ENCODE data around the gene LILRA6.
"Not testable (repeated sequence)": the region's sequence is repeated elsewhere in the genome, so short reads cannot be mapped to it uniquely, and the experiment has no call there.

LILRA6 gene

DNA sequence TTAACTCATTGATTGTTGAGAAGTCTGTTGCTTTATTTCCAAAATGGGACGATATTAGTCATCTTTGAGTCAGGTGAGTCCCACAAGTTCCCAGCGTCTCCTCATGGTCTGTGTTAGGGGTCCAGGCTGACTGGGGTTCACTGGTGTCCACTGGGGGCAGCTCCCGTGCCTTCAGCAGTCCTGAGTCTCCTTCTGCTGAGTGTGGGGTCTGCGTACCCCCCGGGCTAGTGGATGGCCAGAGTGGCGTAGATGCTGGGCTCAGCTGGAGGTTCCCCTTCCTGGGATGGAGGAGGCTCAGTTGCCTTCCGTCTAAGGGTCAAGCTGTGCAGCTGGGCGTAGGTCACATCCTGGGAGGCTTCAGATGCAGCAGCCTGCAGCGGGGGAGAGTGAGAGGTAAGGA lies 25.7 kb downstream of the LILRA6 start:
- no peak for DNase-seq (ENCODE audit: low read depth)
- H3K4me3 ChIP-seq (ENCODE audit: low read length), result no peak overlapping the region
- TF ChIP-seq, protein P1, sequence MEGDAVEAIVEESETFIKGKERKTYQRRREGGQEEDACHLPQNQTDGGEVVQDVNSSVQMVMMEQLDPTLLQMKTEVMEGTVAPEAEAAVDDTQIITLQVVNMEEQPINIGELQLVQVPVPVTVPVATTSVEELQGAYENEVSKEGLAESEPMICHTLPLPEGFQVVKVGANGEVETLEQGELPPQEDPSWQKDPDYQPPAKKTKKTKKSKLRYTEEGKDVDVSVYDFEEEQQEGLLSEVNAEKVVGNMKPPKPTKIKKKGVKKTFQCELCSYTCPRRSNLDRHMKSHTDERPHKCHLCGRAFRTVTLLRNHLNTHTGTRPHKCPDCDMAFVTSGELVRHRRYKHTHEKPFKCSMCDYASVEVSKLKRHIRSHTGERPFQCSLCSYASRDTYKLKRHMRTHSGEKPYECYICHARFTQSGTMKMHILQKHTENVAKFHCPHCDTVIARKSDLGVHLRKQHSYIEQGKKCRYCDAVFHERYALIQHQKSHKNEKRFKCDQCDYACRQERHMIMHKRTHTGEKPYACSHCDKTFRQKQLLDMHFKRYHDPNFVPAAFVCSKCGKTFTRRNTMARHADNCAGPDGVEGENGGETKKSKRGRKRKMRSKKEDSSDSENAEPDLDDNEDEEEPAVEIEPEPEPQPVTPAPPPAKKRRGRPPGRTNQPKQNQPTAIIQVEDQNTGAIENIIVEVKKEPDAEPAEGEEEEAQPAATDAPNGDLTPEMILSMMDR (conservative IDR thresholded peaks at IDR 0.05; ENCODE audit: low read length), result no peak

DNA sequence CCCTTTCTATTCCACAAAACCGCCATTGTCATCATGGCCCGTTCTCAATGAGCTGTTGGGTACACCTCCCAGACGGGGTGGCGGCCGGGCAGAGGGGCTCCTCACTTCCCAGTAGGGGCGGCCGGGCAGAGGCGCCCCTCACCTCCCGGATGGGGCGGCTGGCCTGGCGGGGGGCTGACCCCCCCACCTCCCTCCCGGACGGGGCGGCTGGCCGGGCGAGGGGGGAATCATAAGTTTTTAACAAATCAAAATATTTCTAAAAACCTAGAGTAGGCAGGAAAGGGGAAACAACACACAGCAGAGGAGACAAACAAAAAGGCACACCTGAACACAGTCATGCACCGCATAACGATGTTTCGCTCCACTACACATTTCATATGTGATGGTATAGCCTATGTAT lies 27.9 kb downstream of the LILRA6 start:
- not testable (repeated sequence) for H3K4me3 ChIP-seq (ENCODE audit: low read length); DNase-seq (ENCODE audit: low read depth)

DNA sequence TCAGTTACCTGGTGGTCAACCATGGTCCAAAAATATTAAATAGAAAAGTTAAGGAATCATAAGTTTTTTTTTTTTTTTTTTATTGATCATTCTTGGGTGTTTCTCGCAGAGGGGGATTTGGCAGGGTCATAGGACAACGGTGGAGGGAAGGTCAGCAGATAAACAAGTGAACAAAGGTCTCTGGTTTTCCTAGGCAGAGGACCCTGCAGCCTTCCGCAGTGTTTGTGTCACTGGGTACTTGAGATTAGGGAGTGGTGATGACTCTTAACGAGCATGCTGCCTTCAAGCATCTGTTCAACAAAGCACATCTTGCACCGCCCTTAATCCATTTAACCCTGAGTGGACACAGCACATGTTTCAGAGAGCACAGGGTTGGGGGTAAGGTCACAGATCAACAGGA lies 28.4 kb downstream of the LILRA6 start:
- not testable (repeated sequence) for H3K4me3 ChIP-seq (ENCODE audit: low read length); DNase-seq (ENCODE audit: low read depth)

DNA sequence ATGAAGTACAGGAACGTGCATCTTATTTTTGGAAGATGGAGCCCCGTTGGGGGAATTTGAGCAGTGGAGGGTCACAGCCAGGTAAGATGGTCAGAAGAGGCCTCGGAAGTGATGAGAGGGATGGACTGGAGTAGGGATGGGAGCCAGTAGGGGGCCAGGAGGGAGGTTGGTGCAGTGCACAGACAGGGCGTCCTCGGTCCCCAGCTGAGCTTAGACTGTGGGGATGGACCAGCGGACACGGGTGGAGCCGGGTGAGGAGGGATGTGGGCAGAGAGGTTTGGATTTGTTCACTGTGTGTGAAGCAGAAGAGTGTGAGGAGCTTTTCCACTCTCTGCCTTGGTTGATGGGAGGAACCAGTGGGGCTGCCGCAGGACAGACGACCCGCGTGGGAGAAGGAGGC lies 31.4 kb downstream of the LILRA6 start:
- TF ChIP-seq, protein P1 (conservative IDR thresholded peaks at IDR 0.05; ENCODE audit: low read length), result no peak
- H3K4me3 ChIP-seq (ENCODE audit: low read length), result no peak overlapping the region
- no peak for DNase-seq (ENCODE audit: low read depth)

DNA sequence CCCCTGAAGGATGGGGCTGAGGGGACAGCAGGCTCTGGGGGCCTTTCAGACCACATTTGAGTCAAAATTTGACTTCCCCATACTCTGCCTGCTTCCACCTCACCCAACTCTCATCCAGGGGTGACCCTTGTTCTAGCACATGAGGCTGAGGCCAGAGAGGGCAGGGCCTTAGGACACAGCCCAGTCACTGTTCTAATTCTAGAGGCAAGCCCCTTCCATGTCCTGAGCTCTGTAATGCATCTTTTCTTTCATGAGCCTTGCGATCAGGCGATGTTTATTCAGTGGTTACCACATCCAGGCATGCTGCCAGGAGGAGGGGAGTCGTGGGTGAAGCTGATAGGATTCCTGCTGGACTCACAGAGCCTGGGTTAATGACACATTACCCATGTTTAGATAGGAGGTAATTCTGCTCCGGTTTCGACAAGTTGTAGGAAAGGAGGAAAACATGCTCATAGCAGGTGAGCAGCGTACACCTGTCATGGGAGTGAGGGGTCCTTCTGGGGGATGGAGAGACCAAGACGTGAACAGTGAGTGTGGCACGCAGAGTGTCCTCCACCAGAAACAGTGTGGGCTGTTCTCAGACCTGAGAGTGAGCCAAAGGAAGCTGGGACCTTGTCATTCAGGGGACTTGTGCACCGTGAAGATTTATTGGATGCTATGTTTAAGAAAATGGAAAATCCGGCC lies 32.6 kb downstream of the LILRA6 start:
- peak; percentile 93 for DNase-seq (ENCODE audit: low read depth)
- no peak overlapping the region for H3K4me3 ChIP-seq (ENCODE audit: low read length)

DNA sequence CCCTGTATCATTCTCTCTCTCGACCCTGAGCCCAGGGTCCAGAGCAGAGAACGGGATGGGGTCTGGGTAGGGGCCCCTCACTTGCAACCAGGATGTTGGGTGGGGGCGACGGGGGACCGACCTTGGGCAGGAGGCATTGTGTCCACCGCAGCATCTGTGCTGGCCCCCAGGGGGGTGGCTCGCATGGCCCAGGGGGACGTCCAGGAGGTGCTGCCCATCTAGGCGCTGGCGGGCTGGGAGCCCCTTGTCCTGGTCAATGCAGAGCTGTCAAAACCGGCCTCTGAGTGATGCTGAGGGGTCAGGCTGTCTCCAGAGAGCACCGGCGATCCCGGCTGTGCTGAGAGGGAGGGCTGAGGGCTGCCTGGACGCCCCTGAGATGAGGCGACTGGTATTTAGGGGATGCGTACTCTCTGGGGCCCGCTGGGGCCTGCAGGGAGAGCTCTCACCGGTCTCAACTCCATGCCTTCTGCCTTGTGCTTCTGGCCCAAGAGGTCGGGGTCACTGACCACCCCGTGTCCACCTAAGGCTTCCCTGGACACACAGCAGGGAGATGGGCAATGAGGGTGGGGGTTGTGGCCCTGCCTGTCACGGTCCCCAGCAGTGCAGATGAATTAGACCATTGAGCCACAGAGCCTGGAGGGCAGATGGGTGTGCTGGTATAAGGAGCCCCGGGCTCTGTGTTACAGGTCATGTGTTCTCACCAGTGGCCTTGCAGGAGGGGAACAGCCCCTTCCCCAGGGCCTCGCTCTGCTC lies 33.4 kb downstream of the LILRA6 start:
- TF ChIP-seq, protein P1 (conservative IDR thresholded peaks at IDR 0.05; ENCODE audit: low read length), result no peak
- no peak for DNase-seq (ENCODE audit: low read depth)
- H3K4me3 ChIP-seq (ENCODE audit: low read length), result no peak overlapping the region

More for the DNA sequence above, 32.6 kb downstream of the LILRA6 start:
- TF ChIP-seq, protein P1 (conservative IDR thresholded peaks at IDR 0.05; ENCODE audit: low read length), result no peak

DNA sequence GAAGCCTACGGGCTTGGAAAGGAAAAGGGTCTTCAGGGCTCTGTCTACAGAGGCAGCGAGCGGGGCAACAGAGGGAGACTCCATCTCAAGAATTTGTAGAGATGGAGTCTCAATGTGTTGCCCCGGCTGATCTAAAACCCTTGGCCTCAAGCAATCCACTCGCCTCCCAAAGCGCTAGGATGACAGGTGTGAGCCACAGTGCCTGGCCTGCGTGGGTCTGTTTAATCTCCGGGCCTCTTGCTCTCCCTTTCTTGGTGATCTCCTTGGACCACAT lies 33.9 kb downstream of the LILRA6 start:
- no peak for DNase-seq (ENCODE audit: low read depth)
- H3K4me3 ChIP-seq (ENCODE audit: low read length), result no peak overlapping the region
- TF ChIP-seq, protein P1 (conservative IDR thresholded peaks at IDR 0.05; ENCODE audit: low read length), result no peak

DNA sequence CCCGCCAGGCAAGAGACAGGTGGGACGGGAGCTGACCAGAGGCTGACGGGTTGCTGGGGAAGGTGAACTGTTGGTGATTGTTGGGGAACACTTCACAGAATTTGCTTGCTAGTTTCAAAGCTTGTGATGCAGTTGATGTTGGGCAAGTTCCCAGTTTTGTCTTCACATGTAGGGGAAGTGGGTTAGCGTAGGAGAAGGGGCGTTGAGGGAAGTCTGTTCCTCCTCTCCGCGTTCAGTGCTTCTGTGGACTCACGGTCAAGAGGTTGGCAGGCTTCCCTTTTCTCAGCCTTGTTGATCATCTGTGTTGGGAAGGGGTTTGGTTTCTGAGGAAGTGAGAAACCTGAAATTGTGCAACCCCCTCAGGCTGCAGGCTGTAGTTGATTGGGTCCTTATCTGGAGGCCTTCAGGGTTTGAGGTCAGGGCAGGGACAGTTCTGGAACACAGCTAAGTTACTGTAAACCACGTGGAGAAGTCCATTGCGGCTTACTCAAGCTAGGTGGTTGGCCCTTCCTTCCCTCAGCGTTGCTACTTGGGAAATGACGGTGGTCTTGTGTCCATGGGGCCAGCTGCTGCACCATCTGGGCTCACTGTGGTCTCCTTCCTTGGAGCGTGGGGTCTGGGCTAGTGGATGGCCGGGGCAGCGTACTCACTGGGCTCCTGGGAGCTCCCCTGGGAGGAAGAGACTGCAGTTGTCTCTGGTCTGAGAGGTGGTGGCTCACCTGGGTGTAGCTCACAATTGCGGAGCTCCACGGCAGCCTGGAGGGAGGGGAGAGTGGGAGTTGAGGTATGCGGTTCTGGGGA lies 34.4 kb downstream of the LILRA6 start:
- TF ChIP-seq, protein P1 (conservative IDR thresholded peaks at IDR 0.05; ENCODE audit: low read length), result no peak
- H3K4me3 ChIP-seq (ENCODE audit: low read length), result no peak overlapping the region
- DNase-seq (ENCODE audit: low read depth), result peak; percentile 58
